ENCODE measurements around the gene MAP3K8. TPM values are rescaled to one million over a fixed set of nuclear protein-coding genes. Genes with fewer than 3 reads are reported as not detected.

Gene MAP3K8
- total RNA-seq (2014; rRNA removed; shearing (Covaris generic)) = 0.23 and 0.27 TPM in 2 replicates

DNA sequence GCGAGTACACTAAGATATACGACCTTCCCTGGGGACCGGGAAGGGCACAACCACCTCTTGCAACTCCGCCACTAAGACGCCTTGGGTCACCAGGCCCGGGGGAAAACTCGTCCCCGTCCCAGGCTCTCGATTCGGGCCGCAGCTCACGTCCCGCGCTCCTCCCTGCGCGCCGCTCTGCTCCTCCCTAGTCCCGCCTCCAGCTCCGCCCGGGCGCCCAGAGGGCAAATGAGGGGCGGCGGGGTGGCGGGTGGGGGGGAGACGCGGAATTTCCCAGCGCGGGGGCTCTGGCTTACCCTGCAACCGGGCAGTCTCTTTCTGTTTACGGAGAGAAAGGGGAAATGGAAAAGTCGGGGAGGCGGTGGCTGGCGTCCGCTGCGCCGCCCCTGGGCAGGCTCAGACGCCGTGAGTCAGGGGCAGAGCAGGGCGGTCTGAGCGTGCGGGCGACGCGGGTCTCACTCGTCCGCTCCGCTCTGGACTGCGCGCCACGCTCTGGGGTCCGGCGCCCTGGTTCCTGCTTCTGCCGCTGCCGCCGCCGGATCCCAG is at the start of gene MAP3K8:
Gene MAP3K8 (plus strand): TSS at position 455 of the 543 bp plus-strand sequence. CDS start 4,755 bp downstream, outside the sequence.

Other genes starting within 250 kb of the MAP3K8 start
- 8.2 and 9.7 TPM in 2 replicates for gene MTPAP, start 84.9 kb upstream of the MAP3K8 start, total RNA-seq (2014; rRNA removed; shearing (Covaris generic))
- gene LYZL2, start 195.6 kb downstream of the MAP3K8 start, total RNA-seq (2014; rRNA removed; shearing (Covaris generic)) = not detected in 2 replicates